Mesodermal cell (in vitro differentiated cells): Measurements from ENCODE around the gene PHACTR1.

Experiments
- H3K27ac ChIP-seq: 2 replicates; pipeline ENCODE4 v1.7.0; 2013; ENCODE audit warnings: mild to moderate bottlenecking, low read depth, low read length, moderate library complexity; ENCODE audit not compliant: severe bottlenecking
- H3K36me3 ChIP-seq: 2 replicates; pipeline ENCODE4 v1.7.1; 2013; ENCODE audit warnings: mild to moderate bottlenecking, low read length, moderate library complexity; ENCODE audit not compliant: control insufficient read depth, insufficient read depth
- H3K4me1 ChIP-seq: one replicate; pipeline ENCODE4 v1.7.1; 2013; ENCODE audit warnings: mild to moderate bottlenecking, low read length; ENCODE audit not compliant: insufficient read depth, control insufficient read depth, poor library complexity, severe bottlenecking
- H3K4me3 ChIP-seq: 2 replicates; pipeline ENCODE4 v1.7.0; 2013; ENCODE audit warnings: low read length, control low read depth, mild to moderate bottlenecking; ENCODE audit not compliant: insufficient read depth, poor library complexity, severe bottlenecking; ENCODE audit errors: extremely low read depth
- H3K9me3 ChIP-seq: 2 replicates; pipeline ENCODE4 v1.7.1; 2013; ENCODE audit warnings: mild to moderate bottlenecking, low read length, moderate library complexity; ENCODE audit not compliant: control insufficient read depth
- WGBS, 2 experiments: methylation state at CpG; one replicate each; pipeline ENCODE4 v1.1.5; 2013; ENCODE audit warnings: missing lambda C conversion rate in 2 of 2; ENCODE audit not compliant: insufficient coverage in 2 of 2; 5-methylcytosine and 5-hydroxymethylcytosine counted together

The PHACTR1 gene

DNA sequence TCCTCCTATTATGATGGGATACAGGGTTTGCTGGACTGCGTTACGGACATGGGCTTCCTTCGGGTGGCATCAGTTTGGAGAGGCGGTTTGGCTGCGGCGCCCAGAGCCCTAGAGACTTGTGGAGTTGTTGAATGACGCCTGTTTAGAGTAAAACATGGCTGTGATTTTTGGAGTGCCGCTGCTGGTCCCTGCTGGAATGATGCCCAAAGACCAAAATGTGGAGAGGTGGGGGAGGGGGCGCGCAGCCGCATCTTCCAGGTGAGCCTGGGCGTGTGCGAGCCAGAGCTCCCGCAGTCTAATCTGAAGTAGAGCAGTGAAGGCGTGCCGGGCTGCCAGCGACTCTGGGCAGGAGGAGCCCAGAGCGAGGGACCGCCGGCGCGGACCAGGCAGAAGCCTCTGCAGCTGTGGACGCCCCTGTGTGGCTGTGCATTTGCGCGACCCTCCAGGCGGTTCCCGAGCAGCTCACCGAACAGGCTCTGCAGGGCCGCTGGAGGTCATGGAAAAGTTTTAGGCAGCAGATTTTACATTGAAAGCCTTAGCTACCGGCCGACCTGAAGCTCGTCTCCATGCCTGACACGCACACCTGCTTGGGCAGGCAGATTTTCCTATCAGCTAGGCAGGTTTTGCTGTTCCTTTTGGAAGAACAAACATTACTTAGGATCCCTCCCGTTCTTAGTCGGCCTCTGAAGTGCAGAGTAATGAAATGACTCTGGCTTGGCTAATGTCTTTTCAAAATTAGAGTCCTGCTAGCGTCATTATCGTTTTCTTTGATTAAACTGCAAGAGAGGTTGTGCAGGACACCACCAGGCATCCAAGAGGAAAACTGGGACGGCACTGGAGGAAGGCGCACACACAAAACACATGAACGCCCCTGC is 298.2 kb downstream of the PHACTR1 start:
- Histone ChIP-seq H3K36me3 (no peaks in the 10 kb centered on the region), H3K4me3 (no peak overlapping the region), H3K27ac (no peak overlapping the region), H3K4me1 (no peaks in the 10 kb centered on the region), H3K9me3 (no peaks in the 10 kb centered on the region)
- WGBS, 2 experiments, result 13 to 15% methylated on average over 37 to 40 of the region's 40 CpGs

DNA sequence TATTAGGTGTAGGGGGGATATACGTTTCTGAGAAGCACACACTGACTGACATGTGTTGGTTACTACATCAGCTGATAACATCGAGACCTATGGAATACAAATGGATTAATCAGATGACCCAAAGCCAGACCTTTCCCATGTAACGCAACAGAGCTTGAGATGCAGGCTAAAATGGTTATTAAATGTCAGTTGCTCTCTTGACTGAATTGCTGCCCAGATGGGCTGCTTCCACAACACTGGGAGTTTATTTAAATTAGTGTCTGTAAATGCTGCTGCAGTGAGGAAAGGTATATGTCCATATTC is 298.8 kb downstream of the PHACTR1 start:
- Histone ChIP-seq H3K36me3 (no peaks in the 10 kb centered on the region), H3K4me3 (no peak overlapping the region), H3K9me3 (no peaks in the 10 kb centered on the region), H3K27ac (no peak overlapping the region), H3K4me1 (no peaks in the 10 kb centered on the region)
- WGBS, 2 experiments, result 77 to 86% methylated on average over 2 to 3 of the region's 3 CpGs

DNA sequence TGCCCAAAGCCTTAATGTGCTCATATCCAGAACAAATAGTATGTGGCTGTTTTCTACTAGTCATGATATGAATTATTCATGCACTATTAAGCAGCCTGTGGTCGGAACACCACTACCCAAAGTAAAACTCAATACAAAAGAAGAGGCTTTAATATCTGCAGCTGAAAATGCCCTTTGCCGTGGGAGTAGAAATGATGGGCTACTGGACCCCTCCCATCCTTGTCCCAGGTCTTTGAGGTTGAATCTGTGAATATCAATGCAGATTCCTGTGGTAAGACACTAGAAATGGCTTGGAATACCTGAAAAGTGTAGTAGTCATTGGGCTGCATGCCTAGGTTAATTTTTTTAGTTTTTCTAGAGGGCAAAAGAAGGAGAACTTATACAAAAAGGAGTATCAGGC is 308.0 kb downstream of the PHACTR1 start:
- Histone ChIP-seq H3K36me3 (no peaks in the 10 kb centered on the region), H3K27ac (no peak overlapping the region), H3K9me3 (no peaks in the 10 kb centered on the region), H3K4me1 (no peaks in the 10 kb centered on the region), H3K4me3 (no peak overlapping the region)
- WGBS, 2 experiments, result 100% methylated on average over 1 of the region's 2 CpGs; no CpG with 5 or more reads in 1 of the 2 experiments

DNA sequence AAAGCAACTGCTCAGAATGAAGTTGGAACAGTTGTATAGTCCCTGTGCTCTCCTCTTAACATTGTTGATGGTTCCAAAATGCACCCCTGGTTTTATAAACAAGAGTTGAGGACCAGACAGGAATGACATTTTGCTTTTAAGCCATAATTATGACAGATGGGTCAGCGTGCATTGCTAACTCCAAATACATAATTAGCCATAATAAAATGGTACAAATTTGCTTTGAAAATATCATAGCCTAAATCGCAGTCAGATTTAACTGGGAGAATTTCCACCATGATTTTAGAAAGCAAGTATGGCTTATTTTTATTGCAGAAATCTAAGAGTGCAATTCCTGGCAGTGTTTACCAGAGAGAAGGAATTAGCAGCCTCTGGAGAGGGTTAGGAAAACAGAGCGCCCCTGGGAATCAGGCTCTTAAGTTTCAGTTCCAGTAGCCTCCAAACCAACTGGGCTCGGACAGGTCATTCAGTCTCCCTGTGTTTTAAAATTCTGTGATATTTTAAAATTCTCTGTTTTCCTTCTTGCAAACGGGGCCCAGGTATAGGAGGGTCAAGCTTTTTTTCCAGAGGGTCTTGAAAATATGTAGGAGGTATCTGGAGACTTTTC is 309.4 kb downstream of the PHACTR1 start:
- H3K9me3 ChIP-seq, result no peaks in the 10 kb centered on the region
- H3K36me3 ChIP-seq, result no peaks in the 10 kb centered on the region
- 83 to 100% methylated on average over 1 to 2 of the region's 5 CpGs for WGBS, 2 experiments
- no peak overlapping the region for H3K4me3 ChIP-seq
- H3K27ac ChIP-seq, result no peak overlapping the region
- no peaks in the 10 kb centered on the region for H3K4me1 ChIP-seq

DNA sequence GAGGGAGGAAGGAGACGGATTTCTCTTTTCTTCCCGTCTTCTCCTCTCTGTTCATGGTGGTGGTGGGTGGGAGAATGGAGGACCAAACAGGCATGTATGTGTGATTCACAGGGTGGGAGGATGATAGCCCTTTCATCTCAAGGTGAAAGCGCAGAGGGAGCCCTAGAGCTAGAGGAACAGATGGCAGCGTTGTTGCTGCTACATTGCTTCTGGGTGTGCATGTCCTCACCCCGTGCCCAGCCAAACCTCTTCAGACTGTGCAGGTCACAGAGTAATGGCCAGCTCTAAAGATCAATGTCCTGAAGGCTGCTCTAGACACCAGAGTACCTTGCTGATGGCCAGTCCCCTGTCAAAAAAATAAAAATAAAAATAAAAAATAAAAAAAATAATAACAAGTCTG is 310.0 kb downstream of the PHACTR1 start:
- Histone ChIP-seq H3K36me3 (no peaks in the 10 kb centered on the region), H3K27ac (no peak overlapping the region), H3K4me3 (no peak overlapping the region), H3K9me3 (no peaks in the 10 kb centered on the region), H3K4me1 (no peaks in the 10 kb centered on the region)
- 79% methylated on average over 4 of the region's 5 CpGs for WGBS, 2 experiments

DNA sequence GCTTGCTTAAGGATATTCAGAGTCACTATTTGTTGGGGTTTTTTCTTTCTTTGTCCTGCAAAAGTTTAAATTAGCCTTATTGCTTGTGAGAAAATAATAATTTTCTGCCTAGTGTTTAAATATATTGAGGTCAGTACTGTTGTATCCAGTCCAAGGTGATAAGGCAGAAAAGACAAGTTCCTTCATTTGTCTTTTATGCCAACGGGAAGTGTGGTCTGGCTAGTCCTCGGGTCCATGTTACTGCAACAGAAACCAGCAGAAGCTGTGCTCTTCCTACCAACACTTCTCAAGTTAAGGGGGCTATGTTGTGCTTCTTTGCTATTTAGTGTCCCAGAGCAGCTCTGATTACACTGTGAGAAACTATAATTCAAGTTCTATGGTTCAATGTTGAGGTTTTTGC is 310.6 kb downstream of the PHACTR1 start:
- Histone ChIP-seq H3K4me3 (no peak overlapping the region), H3K36me3 (no peaks in the 10 kb centered on the region), H3K27ac (no peak overlapping the region), H3K4me1 (no peaks in the 10 kb centered on the region), H3K9me3 (no peaks in the 10 kb centered on the region)
- 84% methylated on average over 2 of the region's 2 CpGs; no CpG with 5 or more reads in 1 of the 2 experiments for WGBS, 2 experiments

DNA sequence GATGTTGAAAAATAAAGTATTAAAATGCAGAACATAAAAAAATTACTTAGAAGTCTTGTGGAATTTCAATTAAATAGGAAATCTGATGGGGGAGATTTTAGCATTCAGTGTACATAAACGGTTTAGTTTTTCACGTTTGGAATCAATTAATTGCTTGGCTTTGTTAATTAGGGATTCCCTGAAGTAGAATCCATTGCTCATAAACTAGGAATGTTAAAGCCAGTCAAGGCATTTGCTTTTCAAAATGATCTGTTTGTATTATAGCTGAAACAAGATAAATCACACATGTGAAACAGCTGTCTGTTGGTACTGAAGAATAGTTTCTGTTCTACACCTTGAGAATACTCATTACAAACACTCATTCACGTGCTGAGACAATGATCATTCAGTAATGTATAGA is 313.8 kb downstream of the PHACTR1 start:
- Histone ChIP-seq H3K4me3 (no peak overlapping the region), H3K9me3 (no peaks in the 10 kb centered on the region), H3K4me1 (no peaks in the 10 kb centered on the region), H3K27ac (no peak overlapping the region), H3K36me3 (no peaks in the 10 kb centered on the region)
- 67 to 86% methylated on average over 2 of the region's 3 CpGs for WGBS, 2 experiments

DNA sequence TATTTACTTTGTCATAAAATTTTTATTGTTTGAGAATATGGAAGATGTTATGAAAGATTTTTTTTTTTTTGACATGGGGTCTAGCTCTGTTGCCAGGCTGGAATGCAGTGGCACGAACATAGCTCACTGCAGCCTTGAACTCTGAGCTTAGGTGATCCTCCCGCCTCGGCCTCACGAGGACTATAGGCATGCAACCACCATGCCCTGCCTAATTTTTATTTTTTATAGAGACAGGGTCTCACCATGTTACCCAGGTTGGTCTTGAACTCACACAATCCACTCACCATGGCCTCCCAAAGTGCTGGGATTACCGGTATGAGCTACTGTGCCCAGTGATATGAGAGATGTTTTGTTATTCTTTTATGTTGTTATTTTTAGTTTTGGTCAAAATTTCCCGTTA is 316.0 kb downstream of the PHACTR1 start:
- Histone ChIP-seq H3K36me3 (no peaks in the 10 kb centered on the region), H3K9me3 (no peaks in the 10 kb centered on the region), H3K27ac (no peak overlapping the region), H3K4me3 (no peak overlapping the region), H3K4me1 (no peaks in the 10 kb centered on the region)
- 94 to 100% methylated on average over 4 to 5 of the region's 6 CpGs for WGBS, 2 experiments

DNA sequence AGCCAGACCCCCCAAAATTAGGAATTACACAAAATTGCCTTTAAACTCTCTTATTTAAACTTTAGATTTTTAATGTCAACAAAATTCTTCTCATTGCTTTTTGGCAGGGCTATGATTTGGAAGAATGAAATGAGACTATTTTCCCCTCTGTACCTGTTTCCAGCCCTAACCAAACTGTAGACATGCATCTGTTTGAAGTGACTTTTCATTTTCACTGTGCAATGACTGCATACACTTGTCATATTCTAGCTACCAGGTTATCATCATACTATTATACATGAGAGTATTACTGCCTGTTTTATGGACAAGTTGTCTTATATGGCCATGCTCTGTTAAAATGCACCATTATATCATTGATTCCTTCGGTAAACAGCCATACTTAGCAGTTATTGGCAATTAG is 316.6 kb downstream of the PHACTR1 start:
- no peak overlapping the region for H3K4me3 ChIP-seq
- no peaks in the 10 kb centered on the region for H3K4me1 ChIP-seq
- H3K36me3 ChIP-seq, result no peaks in the 10 kb centered on the region
- no peaks in the 10 kb centered on the region for H3K9me3 ChIP-seq
- WGBS, 2 experiments, result no CpG with 5 or more reads among the region's 1 CpG
- H3K27ac ChIP-seq, result no peak overlapping the region

DNA sequence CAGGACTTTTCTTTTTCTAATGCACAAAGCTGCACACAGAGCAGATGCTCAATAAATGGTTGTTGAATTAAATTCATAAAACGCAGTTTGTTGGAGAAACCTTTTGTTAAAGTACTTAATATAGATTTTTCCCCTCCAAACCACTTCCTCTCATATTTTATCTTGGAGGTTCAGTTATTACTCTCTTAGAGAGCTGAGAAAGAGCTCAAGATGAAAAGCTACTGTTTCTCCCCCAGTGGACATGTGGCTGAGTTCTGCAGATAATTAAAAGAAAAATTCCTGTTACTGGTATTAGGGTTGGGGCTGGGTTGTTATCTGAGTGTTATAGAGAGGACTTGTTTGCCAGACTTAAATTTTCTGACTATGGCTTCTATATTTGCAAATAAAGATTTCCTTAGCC is 317.7 kb downstream of the PHACTR1 start:
- no peaks in the 10 kb centered on the region for H3K4me1 ChIP-seq
- no peak overlapping the region for H3K27ac ChIP-seq
- H3K36me3 ChIP-seq, result no peaks in the 10 kb centered on the region
- no peak overlapping the region for H3K4me3 ChIP-seq
- H3K9me3 ChIP-seq, result no peaks in the 10 kb centered on the region
- WGBS, 2 experiments, result no CpG with 5 or more reads among the region's 1 CpG

DNA sequence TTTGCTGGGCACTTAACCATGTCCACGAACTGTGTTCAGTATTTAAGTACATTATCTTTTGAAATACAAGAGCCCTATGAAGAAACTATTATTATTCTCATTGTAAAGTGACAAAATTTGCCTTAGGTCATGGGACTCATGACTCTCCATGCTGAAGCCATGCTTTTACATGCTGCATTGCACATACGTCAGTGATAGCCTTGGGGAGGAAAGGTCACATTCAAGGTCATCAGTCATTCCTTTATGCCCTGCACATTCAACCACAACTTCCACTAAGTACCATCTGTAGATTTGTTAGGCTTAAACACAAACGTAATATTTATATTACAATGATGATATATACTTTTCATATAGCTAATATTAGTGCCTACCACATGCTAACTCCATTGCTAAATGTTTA is 319.0 kb downstream of the PHACTR1 start:
- Histone ChIP-seq H3K4me1 (no peaks in the 10 kb centered on the region), H3K36me3 (no peaks in the 10 kb centered on the region), H3K4me3 (no peak overlapping the region), H3K9me3 (no peaks in the 10 kb centered on the region), H3K27ac (no peak overlapping the region)
- WGBS, 2 experiments, result no CpG with 5 or more reads among the region's 3 CpGs
